GM12872 (cell line): Measurements from ENCODE around the gene UNC13C.

Experiments
- TF ChIP-seq, protein P1 (sequence below): IDR thresholded peaks from 3 replicates; pipeline ENCODE4 v1.5.1; 2011; ENCODE audit warnings: low read depth, mild to moderate bottlenecking, low read length, moderate library complexity; ENCODE audit not compliant: insufficient read depth

The UNC13C gene

GRCh38 chr15:54088837-54089236 lies 110.6 kb downstream of the UNC13C start:
- TF ChIP-seq, protein P1, sequence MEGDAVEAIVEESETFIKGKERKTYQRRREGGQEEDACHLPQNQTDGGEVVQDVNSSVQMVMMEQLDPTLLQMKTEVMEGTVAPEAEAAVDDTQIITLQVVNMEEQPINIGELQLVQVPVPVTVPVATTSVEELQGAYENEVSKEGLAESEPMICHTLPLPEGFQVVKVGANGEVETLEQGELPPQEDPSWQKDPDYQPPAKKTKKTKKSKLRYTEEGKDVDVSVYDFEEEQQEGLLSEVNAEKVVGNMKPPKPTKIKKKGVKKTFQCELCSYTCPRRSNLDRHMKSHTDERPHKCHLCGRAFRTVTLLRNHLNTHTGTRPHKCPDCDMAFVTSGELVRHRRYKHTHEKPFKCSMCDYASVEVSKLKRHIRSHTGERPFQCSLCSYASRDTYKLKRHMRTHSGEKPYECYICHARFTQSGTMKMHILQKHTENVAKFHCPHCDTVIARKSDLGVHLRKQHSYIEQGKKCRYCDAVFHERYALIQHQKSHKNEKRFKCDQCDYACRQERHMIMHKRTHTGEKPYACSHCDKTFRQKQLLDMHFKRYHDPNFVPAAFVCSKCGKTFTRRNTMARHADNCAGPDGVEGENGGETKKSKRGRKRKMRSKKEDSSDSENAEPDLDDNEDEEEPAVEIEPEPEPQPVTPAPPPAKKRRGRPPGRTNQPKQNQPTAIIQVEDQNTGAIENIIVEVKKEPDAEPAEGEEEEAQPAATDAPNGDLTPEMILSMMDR: no peak

- TF ChIP-seq, protein P1: no peak
These were observed 111.5 kb downstream of the UNC13C start for GRCh38 chr15:54089776-54090175.

DNA sequence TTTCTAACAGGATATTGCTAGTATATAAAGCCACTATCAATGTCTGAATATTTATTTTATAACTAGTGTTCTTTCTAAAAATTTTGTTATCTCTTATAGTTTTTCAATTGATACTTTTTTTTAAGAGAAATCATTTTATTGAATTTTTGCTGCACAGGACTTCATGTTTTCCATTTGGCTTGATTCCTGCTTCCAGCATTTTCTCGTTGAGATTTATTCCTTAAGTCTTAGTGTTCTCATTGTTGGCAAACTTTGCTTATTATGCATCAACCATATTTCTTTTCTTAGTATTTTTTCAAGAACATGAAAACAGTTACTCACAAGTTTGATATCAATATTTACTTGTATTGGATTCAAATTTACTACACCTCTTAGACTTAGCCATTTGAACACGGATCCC lies 113.4 kb downstream of the UNC13C start:
- TF ChIP-seq, protein P1: no peak

DNA sequence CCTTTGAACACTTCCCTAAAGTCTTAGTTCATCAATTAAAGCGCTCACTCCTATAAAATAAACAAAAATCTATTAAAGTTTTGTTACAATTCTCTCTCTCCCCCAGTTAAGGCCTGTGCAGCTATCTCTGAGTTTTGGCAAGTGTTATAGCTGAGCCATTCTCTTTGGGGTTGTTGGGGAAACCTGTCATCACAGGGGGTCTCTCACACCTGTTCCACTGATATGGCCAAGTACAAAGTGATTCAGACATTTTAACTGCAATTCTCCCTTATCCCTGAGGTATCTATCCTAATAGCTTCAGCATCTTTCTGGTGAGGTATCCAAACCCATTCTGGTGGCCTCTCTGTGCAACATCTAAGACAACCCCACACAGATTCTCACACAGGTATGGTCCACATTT lies 116.4 kb downstream of the UNC13C start:
- TF ChIP-seq, protein P1: no peak

GRCh38 chr15:54097019-54097418 lies 118.8 kb downstream of the UNC13C start:
- TF ChIP-seq, protein P1: no peak

DNA sequence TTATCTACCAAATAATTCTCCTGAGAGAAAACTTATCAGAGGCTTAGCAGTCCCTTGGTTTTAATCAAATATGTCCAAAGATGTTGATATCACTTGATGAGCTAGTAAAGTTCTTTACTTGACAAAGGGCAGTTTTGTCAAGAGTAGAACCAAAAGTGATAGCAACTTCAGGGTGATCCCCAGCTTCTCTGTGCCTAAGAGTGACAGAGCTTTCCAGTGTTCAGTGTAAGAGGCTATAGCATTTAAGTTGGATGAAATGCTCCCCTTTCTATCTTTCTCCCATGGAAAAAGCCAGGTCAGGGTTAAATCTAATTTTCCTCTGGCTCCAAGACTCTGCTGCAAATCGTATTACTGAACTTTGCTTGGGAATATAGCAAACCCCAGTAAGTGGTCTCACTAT lies 120.8 kb downstream of the UNC13C start:
- TF ChIP-seq, protein P1: no peak

DNA sequence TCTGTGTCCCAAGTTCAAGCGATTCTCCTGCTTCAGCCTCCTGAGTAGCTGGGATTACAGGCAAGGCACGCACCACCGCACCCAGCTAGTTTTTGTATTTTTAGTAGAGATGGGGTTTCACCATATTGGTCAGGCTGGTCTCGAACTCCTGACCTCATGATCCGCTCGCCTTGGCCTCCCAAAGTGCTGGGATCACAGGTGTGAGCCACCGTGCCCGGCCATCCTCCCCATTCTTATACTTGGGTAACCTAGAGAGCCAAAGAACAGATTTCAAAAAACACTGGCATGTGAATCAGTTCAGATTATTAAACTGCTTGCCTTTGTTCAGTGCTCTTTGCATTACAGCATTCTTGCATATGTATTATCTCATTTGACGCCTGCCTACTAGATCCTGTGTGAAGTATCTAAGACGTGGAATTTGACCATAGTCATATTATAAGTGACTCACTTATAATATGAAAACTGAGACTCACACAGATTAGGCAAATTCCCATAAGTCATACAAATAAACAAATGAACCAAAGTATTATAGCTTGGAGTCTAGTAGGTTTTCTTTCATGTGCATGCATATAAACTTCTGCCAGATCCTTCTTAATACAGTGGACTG lies 123.5 kb downstream of the UNC13C start:
- TF ChIP-seq, protein P1: no peak

- TF ChIP-seq, protein P1: no peak
These were observed 124.5 kb downstream of the UNC13C start for GRCh38 chr15:54102704-54103103.
